ENCODE measurements around the gene SLC10A7. TPM values are rescaled to one million over a fixed set of nuclear protein-coding genes. Genes with fewer than 3 reads are reported as not detected.

SLC10A7 gene
- total RNA-seq, 3 donors from 2014 or later (not counting 1 experiment from before 2014, with no cell fraction given), result 16.0 to 29.4 (median 26.3) TPM

DNA sequence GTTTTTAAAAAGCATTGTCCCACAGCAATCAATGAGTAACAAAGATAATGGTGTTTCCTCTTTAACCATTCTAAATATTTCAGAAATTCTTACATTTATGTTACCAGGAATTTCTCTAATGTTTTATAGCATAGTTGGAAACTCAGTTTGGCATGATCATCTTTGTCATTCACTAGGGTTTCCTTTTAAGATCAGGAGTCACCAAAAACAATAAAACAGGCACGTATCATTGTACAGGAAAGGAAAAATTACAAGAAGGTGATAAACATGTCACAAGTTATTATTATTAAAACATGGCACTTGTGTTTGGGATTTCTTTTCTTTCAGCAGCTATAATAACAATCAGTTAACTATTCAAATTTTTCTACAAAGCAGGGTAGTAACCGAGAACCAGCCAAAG lies 84.0 kb downstream of the SLC10A7 start:
- intact Hi-C loops (cut with micrococcal nuclease), result no loop called here
- Histone ChIP-seq H3K4me3 (ENCODE audit: low read length) (no peak overlapping the region), H3K4me1 (ENCODE audit: control insufficient read depth, insufficient read depth, low read length) (no peaks in the 10 kb centered on the region), H3K27ac (ENCODE audit: low read length) (no peak overlapping the region), H3K36me3 (ENCODE audit: control insufficient read depth, insufficient read depth, low read length) (no peaks in the 10 kb centered on the region), H3K27me3 (ENCODE audit: control insufficient read depth, insufficient read depth, low read length) (no peaks in the 10 kb centered on the region), H3K9me3 (ENCODE audit: control insufficient read depth, insufficient read depth, low read length) (no peaks in the 10 kb centered on the region)
- H3K27me3 Mint-ChIP-seq (ENCODE audit: low read depth in 2 of 2), result no peaks in the 10 kb centered on the region
- H3K36me3 Mint-ChIP-seq, result no peaks in the 10 kb centered on the region
- WGBS (ENCODE audit: insufficient coverage), result 100% methylated on average over 1 of the region's 2 CpGs
- H3K4me1 Mint-ChIP-seq, result no peaks in the 10 kb centered on the region
- H3K4me3 Mint-ChIP-seq, result no peak overlapping the region
- ATAC-seq, result no peak
- H3K9me3 Mint-ChIP-seq, result no peaks in the 10 kb centered on the region
- DNase-seq, result no peak
- H3K27ac Mint-ChIP-seq, result no peak overlapping the region
- TF ChIP-seq, protein P1, sequence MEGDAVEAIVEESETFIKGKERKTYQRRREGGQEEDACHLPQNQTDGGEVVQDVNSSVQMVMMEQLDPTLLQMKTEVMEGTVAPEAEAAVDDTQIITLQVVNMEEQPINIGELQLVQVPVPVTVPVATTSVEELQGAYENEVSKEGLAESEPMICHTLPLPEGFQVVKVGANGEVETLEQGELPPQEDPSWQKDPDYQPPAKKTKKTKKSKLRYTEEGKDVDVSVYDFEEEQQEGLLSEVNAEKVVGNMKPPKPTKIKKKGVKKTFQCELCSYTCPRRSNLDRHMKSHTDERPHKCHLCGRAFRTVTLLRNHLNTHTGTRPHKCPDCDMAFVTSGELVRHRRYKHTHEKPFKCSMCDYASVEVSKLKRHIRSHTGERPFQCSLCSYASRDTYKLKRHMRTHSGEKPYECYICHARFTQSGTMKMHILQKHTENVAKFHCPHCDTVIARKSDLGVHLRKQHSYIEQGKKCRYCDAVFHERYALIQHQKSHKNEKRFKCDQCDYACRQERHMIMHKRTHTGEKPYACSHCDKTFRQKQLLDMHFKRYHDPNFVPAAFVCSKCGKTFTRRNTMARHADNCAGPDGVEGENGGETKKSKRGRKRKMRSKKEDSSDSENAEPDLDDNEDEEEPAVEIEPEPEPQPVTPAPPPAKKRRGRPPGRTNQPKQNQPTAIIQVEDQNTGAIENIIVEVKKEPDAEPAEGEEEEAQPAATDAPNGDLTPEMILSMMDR (IDR thresholded peaks at IDR 0.05), result no peak

DNA sequence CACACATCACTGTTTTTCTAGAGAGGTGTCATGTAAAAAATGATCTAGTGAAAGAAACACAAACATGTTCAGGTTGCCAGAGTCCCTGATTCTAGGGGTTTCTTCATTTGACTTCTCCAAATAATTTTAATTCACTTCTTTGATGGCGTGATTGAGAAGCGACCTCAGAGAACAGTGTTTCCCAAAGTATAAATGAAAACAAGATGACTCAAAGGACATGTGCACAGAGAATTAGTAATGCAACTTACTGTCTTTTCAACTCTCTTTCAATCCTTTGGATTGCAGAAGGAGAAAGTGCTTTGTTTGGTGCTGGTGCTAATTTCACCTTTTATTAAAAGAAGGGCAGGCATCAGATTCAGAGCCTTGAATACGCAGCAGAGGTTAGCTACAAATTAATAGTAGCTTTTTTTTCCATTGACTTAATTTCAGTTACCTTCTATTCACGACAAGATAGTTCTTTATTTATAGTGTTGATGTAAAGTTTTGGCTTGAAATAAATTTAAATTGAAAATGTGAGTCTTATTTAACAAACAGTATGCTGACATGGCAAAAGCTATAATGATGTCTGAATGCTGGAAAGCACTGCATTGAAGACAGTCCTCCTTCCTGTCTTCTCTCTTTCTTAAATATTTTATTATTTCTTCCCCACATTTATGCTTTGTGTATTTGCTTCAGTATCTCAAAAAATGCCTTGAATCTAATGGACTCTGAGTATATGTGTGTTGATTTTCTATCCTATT lies 85.1 kb downstream of the SLC10A7 start:
- Mint-ChIP-seq H3K4me1 (no peaks in the 10 kb centered on the region), H3K27ac (no peak overlapping the region), H3K27me3 (ENCODE audit: low read depth in 2 of 2) (no peaks in the 10 kb centered on the region), H3K9me3 (no peaks in the 10 kb centered on the region), H3K36me3 (no peaks in the 10 kb centered on the region), H3K4me3 (no peak overlapping the region)
- no peak overlapping the region for H3K27ac ChIP-seq (ENCODE audit: low read length)
- intact Hi-C loops (cut with micrococcal nuclease), result no loop called here
- H3K36me3 ChIP-seq (ENCODE audit: control insufficient read depth, insufficient read depth, low read length), result no peaks in the 10 kb centered on the region
- H3K4me1 ChIP-seq (ENCODE audit: control insufficient read depth, insufficient read depth, low read length), result no peaks in the 10 kb centered on the region
- ATAC-seq (no peak), DNase-seq (no peak)
- 100% methylated on average over 2 of the region's 4 CpGs for WGBS (ENCODE audit: insufficient coverage)
- H3K9me3 ChIP-seq (ENCODE audit: control insufficient read depth, insufficient read depth, low read length), result no peaks in the 10 kb centered on the region
- H3K27me3 ChIP-seq (ENCODE audit: control insufficient read depth, insufficient read depth, low read length), result no peaks in the 10 kb centered on the region
- TF ChIP-seq, protein P1 (IDR thresholded peaks at IDR 0.05), result no peak
- no peak overlapping the region for H3K4me3 ChIP-seq (ENCODE audit: low read length)

DNA sequence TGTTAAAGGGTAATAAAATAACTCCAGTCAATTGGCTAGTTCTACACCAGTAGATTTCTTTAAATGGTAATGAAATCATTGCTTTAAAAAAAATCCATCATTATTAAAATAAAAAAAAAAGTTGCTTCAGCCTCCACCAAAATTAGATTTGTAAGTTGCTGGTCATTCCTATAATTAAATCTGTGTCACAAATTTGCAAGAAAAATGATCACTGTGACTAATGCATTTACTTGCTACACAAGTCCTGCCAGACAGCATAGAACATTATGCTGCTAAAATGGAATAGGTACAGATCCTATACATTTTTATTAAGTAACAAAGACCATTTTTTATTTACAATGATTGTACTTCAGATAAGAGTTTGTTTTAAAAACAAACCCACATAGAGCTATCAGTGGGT lies 85.8 kb downstream of the SLC10A7 start:
- no peak for ATAC-seq
- no peaks in the 10 kb centered on the region for H3K9me3 Mint-ChIP-seq
- H3K36me3 Mint-ChIP-seq, result no peaks in the 10 kb centered on the region
- H3K4me1 Mint-ChIP-seq, result no peaks in the 10 kb centered on the region
- intact Hi-C loops (cut with micrococcal nuclease), result no loop called here
- TF ChIP-seq, protein P1 (IDR thresholded peaks at IDR 0.05), result no peak
- Histone ChIP-seq H3K27me3 (ENCODE audit: control insufficient read depth, insufficient read depth, low read length) (no peaks in the 10 kb centered on the region), H3K4me3 (ENCODE audit: low read length) (no peak overlapping the region), H3K36me3 (ENCODE audit: control insufficient read depth, insufficient read depth, low read length) (no peaks in the 10 kb centered on the region), H3K4me1 (ENCODE audit: control insufficient read depth, insufficient read depth, low read length) (no peaks in the 10 kb centered on the region), H3K9me3 (ENCODE audit: control insufficient read depth, insufficient read depth, low read length) (no peaks in the 10 kb centered on the region), H3K27ac (ENCODE audit: low read length) (no peak overlapping the region)
- DNase-seq, result no peak
- no peaks in the 10 kb centered on the region for H3K27me3 Mint-ChIP-seq (ENCODE audit: low read depth in 2 of 2)
- no peak overlapping the region for H3K27ac Mint-ChIP-seq
- no peak overlapping the region for H3K4me3 Mint-ChIP-seq

DNA sequence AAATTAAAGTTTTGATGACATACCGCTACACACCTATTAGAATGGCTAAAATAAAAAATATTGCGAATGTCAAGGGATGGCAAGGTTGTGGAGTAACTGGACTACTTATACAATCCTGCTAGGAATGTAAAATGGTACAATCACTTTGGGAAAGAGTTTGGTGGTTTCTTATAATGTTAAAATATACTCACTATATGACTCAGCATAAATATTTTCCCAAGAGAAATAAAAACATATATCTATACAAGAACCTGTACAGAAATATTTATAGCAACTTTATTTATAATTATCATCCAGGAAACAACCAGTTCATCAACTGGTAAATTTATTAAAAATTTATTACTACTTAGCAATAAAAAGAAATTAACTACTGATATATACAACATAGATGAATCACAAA lies 89.7 kb downstream of the SLC10A7 start:
- no peak overlapping the region for H3K4me3 ChIP-seq (ENCODE audit: low read length)
- no peaks in the 10 kb centered on the region for H3K4me1 ChIP-seq (ENCODE audit: control insufficient read depth, insufficient read depth, low read length)
- TF ChIP-seq, protein P1 (IDR thresholded peaks at IDR 0.05), result no peak
- no peaks in the 10 kb centered on the region for H3K27me3 Mint-ChIP-seq (ENCODE audit: low read depth in 2 of 2)
- no peaks in the 10 kb centered on the region for H3K36me3 Mint-ChIP-seq
- no peak overlapping the region for H3K4me3 Mint-ChIP-seq
- no peaks in the 10 kb centered on the region for H3K4me1 Mint-ChIP-seq
- H3K36me3 ChIP-seq (ENCODE audit: control insufficient read depth, insufficient read depth, low read length), result no peaks in the 10 kb centered on the region
- H3K9me3 Mint-ChIP-seq, result no peaks in the 10 kb centered on the region
- no peak for ATAC-seq
- H3K27me3 ChIP-seq (ENCODE audit: control insufficient read depth, insufficient read depth, low read length), result no peaks in the 10 kb centered on the region
- H3K9me3 ChIP-seq (ENCODE audit: control insufficient read depth, insufficient read depth, low read length), result no peaks in the 10 kb centered on the region
- H3K27ac Mint-ChIP-seq, result no peak overlapping the region
- WGBS (ENCODE audit: insufficient coverage), result 100% methylated on average over 2 of the region's 2 CpGs
- H3K27ac ChIP-seq (ENCODE audit: low read length), result no peak overlapping the region
- no peak for DNase-seq
- intact Hi-C loops (cut with micrococcal nuclease), result no loop called here
